ENCODE data around the gene RAB31. TPM values are rescaled to one million over a fixed set of nuclear protein-coding genes. Genes with fewer than 3 reads are reported as not detected.

RAB31 gene
- total RNA-seq, 1 donor from 2014 or later = 0.73 TPM

DNA sequence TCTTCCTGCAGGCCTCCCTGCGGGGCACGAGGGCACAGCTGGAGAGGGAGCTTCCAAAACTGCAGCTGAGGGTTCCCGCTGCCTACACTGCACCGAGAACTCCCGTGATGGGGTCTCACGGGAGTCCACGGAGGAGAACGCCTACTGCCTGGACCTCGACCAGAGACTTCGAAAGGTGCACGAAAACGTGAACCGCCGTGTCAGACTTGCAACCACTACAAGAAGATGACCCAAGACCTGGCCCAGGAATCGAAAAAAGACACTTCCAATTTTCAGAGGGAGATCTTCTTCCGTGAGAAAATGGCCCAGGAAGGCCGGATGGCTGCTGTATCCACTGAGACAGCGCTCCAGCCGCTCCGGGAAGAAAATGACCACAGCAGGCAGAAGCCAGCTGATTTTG, 124.8 kb downstream of the RAB31 start:
- Mint-ChIP-seq H3K36me3 (ENCODE audit: low read depth) (no peaks in the 10 kb centered on the region), H3K4me1 (ENCODE audit: low read depth) (no peaks in the 10 kb centered on the region), H3K27me3 (ENCODE audit: low read depth) (peaks cover 21% of the 10 kb centered on the region), H3K9me3 (no peaks in the 10 kb centered on the region), H3K27ac (no peak overlapping the region), H3K4me3 (ENCODE audit: low read depth) (no peak overlapping the region)
- no peak for DNase-seq (ENCODE audit: low spot score)
- intact Hi-C loops (cut with micrococcal nuclease) = no loop called here

DNA sequence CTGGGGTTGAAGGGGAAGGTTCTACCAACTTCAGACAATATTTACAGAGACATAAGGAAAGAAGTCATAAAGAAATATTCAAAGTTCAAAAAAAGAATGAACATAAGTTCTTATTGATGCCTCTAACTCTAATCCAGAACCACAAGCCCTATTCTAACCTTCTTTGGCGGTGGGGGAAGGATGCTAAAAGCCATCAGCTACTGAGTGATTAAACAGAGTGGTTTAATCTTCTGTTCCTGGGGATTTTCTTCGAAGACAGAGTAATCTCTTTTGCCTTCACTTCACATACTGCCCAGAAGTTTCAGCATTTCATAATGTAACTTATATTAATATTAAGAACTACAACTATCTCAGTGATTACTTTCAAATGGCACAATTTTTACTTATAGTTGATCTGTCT, 126.5 kb downstream of the RAB31 start:
- no peaks in the 10 kb centered on the region for H3K9me3 Mint-ChIP-seq
- no peak for DNase-seq (ENCODE audit: low spot score)
- H3K36me3 Mint-ChIP-seq (ENCODE audit: low read depth) = no peaks in the 10 kb centered on the region
- intact Hi-C loops (cut with micrococcal nuclease) = no loop called here
- H3K4me1 Mint-ChIP-seq (ENCODE audit: low read depth) = no peaks in the 10 kb centered on the region
- H3K27ac Mint-ChIP-seq = no peak overlapping the region
- peaks cover 26% of the 10 kb centered on the region for H3K27me3 Mint-ChIP-seq (ENCODE audit: low read depth)
- H3K4me3 Mint-ChIP-seq (ENCODE audit: low read depth) = no peak overlapping the region

DNA sequence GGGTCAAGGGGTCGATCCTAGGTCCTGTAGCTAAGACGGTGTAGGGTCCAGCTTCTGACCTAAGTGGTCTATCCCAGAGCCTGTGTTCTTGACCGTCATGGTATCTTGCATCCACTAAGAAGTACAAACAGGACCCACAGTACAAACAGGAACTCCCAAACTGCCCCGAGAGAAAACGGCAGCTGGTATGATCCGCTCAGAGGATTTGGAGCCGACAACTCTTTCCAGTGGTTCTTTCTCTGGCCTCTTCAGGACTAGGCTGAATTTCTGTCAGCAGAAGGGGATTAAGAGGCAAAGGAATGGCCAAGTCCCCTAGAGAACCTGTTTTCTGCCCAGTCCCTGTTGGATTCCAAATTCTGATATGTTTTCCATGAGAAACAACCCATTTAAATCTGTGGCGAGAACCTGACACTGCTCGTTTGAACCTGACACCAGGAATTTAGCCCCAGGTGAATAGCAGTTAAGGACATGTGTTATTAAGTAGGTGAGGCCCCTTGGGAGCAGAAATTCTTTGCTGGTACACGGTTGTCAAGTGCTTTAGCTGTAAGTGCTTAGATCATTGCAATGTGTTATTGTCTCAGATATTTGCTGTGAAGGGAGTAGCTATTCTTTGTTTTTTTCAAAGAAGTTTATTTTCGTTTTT, 127.1 kb downstream of the RAB31 start:
- no peaks in the 10 kb centered on the region for H3K4me1 Mint-ChIP-seq (ENCODE audit: low read depth)
- no peaks in the 10 kb centered on the region for H3K36me3 Mint-ChIP-seq (ENCODE audit: low read depth)
- peaks cover 26% of the 10 kb centered on the region for H3K27me3 Mint-ChIP-seq (ENCODE audit: low read depth)
- no peak overlapping the region for H3K4me3 Mint-ChIP-seq (ENCODE audit: low read depth)
- intact Hi-C loops (cut with micrococcal nuclease) = no loop called here
- no peaks in the 10 kb centered on the region for H3K9me3 Mint-ChIP-seq
- no peak overlapping the region for H3K27ac Mint-ChIP-seq
- no peak for DNase-seq (ENCODE audit: low spot score)

- Mint-ChIP-seq H3K27me3 (ENCODE audit: low read depth) (peaks cover 26% of the 10 kb centered on the region), H3K4me1 (ENCODE audit: low read depth) (no peaks in the 10 kb centered on the region), H3K27ac (no peak overlapping the region), H3K9me3 (no peaks in the 10 kb centered on the region), H3K36me3 (ENCODE audit: low read depth) (no peaks in the 10 kb centered on the region), H3K4me3 (ENCODE audit: low read depth) (no peak overlapping the region)
- DNase-seq (ENCODE audit: low spot score) = no peak
- intact Hi-C loops (cut with micrococcal nuclease) = no loop called here
These were observed 127.7 kb downstream of the RAB31 start for GRCh38 chr18:9835825-9836224.

DNA sequence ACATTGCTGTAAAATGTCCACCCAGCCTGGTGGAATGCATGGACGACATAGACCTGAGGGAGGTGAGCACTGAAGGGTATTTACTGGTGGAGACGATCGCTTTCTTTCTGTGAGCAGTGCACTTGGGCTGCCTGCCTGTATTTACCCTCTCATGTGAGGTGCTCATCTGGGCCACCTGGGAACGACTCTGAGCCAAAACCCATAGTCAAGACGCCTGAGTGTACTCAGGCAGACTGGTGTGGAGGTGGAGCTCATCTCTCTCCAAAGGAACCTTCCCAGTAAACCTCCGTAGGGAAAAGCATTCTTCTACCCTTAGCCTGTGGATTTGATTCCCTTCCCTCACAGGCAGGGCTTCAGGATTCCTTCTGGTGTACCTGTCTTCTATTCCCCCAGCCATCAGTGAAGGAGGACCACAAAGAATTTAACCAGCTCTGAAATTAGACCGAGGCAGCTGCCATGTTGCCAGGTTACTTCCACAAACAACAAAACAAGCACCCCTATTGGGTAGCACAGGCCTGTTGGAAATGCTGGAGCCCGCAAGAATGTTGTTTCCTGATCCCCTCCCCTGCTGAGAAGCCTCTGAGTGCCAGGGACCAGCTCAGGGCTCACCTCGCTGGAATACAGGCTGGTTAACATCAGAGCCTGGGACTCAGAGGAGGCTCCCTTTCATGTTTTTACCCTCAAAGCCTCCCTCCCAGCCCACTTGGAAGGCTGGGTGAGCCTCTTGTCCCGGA, 130.2 kb downstream of the RAB31 start:
- Mint-ChIP-seq H3K9me3 (no peaks in the 10 kb centered on the region), H3K27ac (no peak overlapping the region), H3K4me3 (ENCODE audit: low read depth) (no peak overlapping the region), H3K27me3 (ENCODE audit: low read depth) (peaks cover 26% of the 10 kb centered on the region), H3K36me3 (ENCODE audit: low read depth) (no peaks in the 10 kb centered on the region), H3K4me1 (ENCODE audit: low read depth) (no peaks in the 10 kb centered on the region)
- intact Hi-C loops (cut with micrococcal nuclease) = no loop called here
- DNase-seq (ENCODE audit: low spot score) = no peak

- no peak for DNase-seq (ENCODE audit: low spot score)
- Mint-ChIP-seq H3K36me3 (ENCODE audit: low read depth) (no peaks in the 10 kb centered on the region), H3K27me3 (ENCODE audit: low read depth) (peaks cover 27% of the 10 kb centered on the region), H3K27ac (no peak overlapping the region), H3K9me3 (no peaks in the 10 kb centered on the region), H3K4me1 (ENCODE audit: low read depth) (no peaks in the 10 kb centered on the region), H3K4me3 (ENCODE audit: low read depth) (no peak overlapping the region)
- intact Hi-C loops (cut with micrococcal nuclease) = no loop called here
These were observed 131.1 kb downstream of the RAB31 start for GRCh38 chr18:9839211-9839610.

GRCh38 chr18:9839853-9840252, 131.8 kb downstream of the RAB31 start:
- DNase-seq (ENCODE audit: low spot score) = no peak
- intact Hi-C loops (cut with micrococcal nuclease) = no loop called here
- H3K4me1 Mint-ChIP-seq (ENCODE audit: low read depth) = no peaks in the 10 kb centered on the region
- H3K27ac Mint-ChIP-seq = no peak overlapping the region
- H3K4me3 Mint-ChIP-seq (ENCODE audit: low read depth) = no peak overlapping the region
- H3K27me3 Mint-ChIP-seq (ENCODE audit: low read depth) = peaks cover 27% of the 10 kb centered on the region
- H3K36me3 Mint-ChIP-seq (ENCODE audit: low read depth) = no peaks in the 10 kb centered on the region
- H3K9me3 Mint-ChIP-seq = no peaks in the 10 kb centered on the region

- DNase-seq (ENCODE audit: low spot score) = no peak
- Mint-ChIP-seq H3K4me1 (ENCODE audit: low read depth) (no peaks in the 10 kb centered on the region), H3K27ac (no peak overlapping the region), H3K4me3 (ENCODE audit: low read depth) (no peak overlapping the region), H3K36me3 (ENCODE audit: low read depth) (no peaks in the 10 kb centered on the region), H3K9me3 (no peaks in the 10 kb centered on the region), H3K27me3 (ENCODE audit: low read depth) (peaks cover 18% of the 10 kb centered on the region)
- intact Hi-C loops (cut with micrococcal nuclease) = no loop called here
These were observed 133.7 kb downstream of the RAB31 start for GRCh38 chr18:9841752-9842151.

- Mint-ChIP-seq H3K36me3 (ENCODE audit: low read depth) (no peaks in the 10 kb centered on the region), H3K27me3 (ENCODE audit: low read depth) (peaks cover 21% of the 10 kb centered on the region), H3K27ac (no peak overlapping the region), H3K9me3 (no peaks in the 10 kb centered on the region), H3K4me3 (ENCODE audit: low read depth) (no peak overlapping the region), H3K4me1 (ENCODE audit: low read depth) (no peaks in the 10 kb centered on the region)
- intact Hi-C loops (cut with micrococcal nuclease) = no loop called here
- DNase-seq (ENCODE audit: low spot score) = no peak
These were observed 134.3 kb downstream of the RAB31 start for GRCh38 chr18:9842448-9842847.

DNA sequence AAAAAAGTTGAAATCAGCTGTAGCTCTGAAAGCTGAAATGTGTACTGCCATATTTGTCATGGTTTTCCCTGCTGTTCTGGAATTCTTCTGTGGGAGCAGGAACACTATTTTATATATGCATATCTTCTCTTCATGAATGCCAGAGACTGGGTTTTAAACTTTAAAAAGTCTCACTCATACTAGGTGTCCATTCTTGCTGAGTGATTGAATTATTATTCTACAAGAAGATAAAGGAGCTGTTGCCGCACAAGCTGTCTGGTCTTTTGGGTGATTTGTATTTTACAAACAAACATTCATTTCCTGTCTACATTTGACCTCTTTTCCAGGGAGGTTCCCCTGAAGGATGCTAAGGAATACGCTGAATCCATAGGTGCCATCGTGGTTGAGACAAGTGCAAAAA, 137.2 kb downstream of the RAB31 start:
- Mint-ChIP-seq H3K4me1 (ENCODE audit: low read depth) (peaks cover 3% of the 10 kb centered on the region), H3K27me3 (ENCODE audit: low read depth) (peaks cover 37% of the 10 kb centered on the region), H3K27ac (no peak overlapping the region), H3K36me3 (ENCODE audit: low read depth) (no peaks in the 10 kb centered on the region), H3K4me3 (ENCODE audit: low read depth) (no peak overlapping the region), H3K9me3 (no peaks in the 10 kb centered on the region)
- DNase-seq (ENCODE audit: low spot score) = no peak
- intact Hi-C loops (cut with micrococcal nuclease) = no loop called here

GRCh38 chr18:9846162-9846925, 138.2 kb downstream of the RAB31 start:
- H3K4me3 Mint-ChIP-seq (ENCODE audit: low read depth) = no peak overlapping the region
- peaks cover 3% of the 10 kb centered on the region for H3K4me1 Mint-ChIP-seq (ENCODE audit: low read depth)
- intact Hi-C loops (cut with micrococcal nuclease) = no loop called here
- H3K36me3 Mint-ChIP-seq (ENCODE audit: low read depth) = no peaks in the 10 kb centered on the region
- DNase-seq (ENCODE audit: low spot score) = no peak
- no peaks in the 10 kb centered on the region for H3K9me3 Mint-ChIP-seq
- peaks cover 40% of the 10 kb centered on the region for H3K27me3 Mint-ChIP-seq (ENCODE audit: low read depth)
- no peak overlapping the region for H3K27ac Mint-ChIP-seq

- H3K4me1 Mint-ChIP-seq (ENCODE audit: low read depth) = peaks cover 3% of the 10 kb centered on the region
- H3K27me3 Mint-ChIP-seq (ENCODE audit: low read depth) = peaks cover 42% of the 10 kb centered on the region
- no peaks in the 10 kb centered on the region for H3K9me3 Mint-ChIP-seq
- H3K36me3 Mint-ChIP-seq (ENCODE audit: low read depth) = no peaks in the 10 kb centered on the region
- DNase-seq (ENCODE audit: low spot score) = no peak
- intact Hi-C loops (cut with micrococcal nuclease) = no loop called here
- H3K27ac Mint-ChIP-seq = no peak overlapping the region
- H3K4me3 Mint-ChIP-seq (ENCODE audit: low read depth) = no peak overlapping the region
These were observed 140.2 kb downstream of the RAB31 start for GRCh38 chr18:9848170-9848879.
